GM19324 (cell line): ENCODE data around the gene RP9.
"Not testable (repeated sequence)": the region's sequence is repeated elsewhere in the genome, so short reads cannot be mapped to it uniquely, and the experiment has no call there.

Experiments
- ATAC-seq: cut with Tn5 transposase; IDR thresholded peaks from one replicate; pipeline ENCODE4 v1.9.1; 2021; ENCODE audit warnings: mild to moderate bottlenecking, moderate library complexity; ENCODE audit not compliant: unreplicated experiment, low FRiP score

The RP9 gene

DNA sequence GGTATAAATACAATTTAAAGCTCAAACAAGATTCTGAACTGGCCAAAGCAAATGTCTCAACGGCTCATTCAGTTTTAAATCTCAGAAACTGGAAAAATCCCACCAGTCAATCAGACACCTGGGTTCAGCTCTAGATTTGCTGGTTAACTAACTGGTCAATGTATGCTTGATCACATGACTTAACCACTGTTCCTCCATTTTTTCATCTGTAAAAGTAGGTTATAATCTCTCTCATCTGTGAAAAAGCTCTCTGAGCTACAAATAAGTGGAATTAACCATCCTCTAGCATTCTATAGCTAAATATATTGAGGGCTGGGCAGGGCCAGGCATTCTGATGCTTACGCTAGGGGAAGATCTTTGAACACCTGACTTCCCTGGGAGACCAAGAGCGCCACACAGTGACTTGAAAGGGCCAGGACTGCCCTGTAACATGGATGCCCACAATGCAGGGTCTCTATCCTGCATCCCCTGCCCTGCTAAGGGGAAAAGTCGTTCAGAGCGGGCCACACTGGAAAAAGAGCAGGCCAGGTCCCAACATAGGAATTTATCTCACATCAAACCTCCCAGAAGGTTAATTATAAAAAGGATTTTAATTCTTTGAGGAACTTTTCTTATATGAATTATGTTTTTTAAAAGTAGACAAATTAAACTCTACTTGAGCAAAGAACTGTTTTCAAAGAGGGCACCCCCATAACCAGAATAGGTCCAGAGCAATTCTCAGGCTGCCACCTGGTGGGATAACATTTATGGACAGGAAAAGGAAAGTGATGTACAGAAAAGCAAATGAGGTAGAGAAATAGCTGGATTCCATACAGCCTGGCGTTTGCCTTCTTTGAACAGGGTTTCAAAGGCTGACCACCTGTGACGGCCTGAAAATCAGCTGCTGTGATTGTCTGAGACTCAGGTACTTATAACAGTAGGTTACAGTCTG, 1.8 kb downstream of the RP9 start:
- ATAC-seq: no peak

DNA sequence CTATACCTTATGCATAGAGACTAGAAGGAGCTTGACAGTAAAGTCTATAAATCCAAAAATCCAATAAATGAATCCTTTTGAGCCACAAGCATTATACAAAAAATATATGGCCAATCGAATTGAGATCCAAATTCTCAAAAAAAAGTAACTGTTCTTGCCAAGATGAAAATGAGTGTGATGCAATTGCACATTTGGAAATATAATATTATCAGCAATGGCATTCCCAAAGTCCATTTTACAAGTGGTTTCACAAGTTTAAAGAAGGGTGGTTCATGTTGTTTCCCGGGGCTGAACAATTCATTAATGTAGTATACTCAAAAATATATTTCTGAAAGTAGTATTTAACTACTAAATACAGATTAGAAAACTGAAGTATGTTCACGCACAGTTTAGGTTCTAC, 7.3 kb downstream of the RP9 start:
- no peak for ATAC-seq

DNA sequence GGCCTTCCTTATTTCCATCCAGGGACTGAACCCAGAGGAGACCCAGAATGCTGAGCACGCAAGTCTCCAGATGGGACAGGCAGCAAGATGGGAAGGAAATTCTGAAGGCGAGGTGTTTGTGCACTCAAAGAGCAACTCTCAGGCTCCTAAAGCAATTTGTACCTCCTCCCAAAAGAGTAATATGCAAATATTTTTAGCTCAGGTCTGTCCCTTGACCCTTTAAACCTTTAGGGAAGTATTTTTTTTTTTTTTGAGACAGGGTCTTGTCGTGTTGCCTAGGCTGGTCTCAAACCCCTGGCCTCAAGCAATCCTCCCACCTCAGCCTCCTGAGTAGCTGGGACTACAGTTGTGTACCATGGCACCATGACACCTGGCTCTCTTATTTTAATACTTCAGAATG, 8.4 kb downstream of the RP9 start:
- ATAC-seq: no peak

DNA sequence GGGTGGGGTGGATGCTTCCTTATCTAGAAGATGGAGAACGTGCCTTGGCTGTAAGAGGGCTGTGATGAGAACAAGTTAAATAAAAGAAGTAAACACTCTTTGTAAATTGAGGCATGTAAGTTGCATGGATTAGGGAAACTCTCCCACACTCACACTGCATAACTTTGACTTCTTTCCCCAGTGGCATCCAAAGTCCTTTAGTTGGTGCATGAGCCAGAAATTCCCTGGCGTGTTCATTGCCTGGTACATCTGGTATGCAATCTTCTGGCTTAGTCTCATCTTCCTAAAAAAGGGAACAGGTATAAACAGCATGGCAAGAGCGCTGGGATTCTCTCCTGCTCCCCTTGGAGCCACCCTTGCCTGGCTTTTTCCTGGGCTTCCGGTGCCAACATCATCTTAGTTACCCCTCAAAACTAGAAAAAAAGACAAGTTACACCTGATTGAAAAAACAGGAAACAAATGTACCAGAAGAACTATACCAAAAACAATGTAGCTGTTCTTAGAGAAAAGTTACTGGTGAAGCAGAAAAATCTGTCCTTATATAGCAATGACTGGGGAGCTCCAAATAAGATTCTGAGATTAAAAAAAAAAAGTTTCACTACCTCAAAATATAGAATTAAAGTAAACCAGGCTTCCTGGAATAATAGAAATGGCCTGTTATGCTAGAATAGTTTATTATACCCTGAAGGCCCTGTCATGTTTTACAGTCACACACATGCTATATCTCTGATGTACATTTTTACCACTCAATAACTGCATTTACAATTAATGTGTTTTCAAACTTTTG, 9.9 kb downstream of the RP9 start:
- ATAC-seq: no peak

DNA sequence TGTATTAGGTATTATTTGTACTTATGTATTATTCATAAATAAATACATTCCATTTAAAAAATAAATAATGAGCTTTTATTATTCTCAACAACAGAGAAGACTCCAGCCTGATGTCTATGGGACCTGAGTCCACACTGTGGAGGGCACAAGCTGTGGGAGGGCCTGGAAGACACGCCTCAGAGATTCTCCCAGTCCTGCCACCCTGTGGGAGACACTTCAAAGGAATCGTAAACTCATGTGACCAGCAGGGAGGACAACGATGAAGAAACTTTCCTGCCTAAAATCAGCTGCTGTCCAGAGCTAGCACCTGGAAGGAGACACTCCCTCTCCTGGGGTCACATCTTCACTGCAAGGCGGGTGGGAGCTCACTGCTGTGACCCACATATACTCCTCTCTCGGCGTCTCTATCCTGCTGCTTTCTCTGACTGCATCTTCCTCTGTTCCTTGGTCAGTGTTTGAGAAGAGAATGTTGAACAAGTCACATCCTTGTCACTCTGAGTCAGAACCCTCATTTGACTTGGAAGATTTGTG, 14.4 kb downstream of the RP9 start:
- ATAC-seq: not testable (repeated sequence)

DNA sequence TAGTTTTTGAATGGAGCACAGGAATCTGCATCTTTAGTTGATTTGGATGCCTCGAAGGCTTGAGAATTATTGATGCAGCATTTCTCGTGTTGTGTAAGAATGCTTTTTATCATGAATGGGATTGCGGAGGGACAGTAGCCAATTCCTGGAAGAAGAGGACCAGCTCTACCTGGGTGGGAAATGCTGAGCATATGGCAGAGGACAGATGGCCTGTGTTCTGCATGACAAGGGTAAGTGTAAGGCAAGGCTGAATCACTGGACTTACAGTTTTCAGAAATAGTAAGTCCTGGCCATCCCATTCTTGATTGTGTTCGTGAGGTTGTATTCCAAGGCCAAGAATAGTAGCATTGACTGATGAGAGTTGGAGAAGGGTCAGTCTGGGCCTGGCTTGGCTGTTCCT, 15.9 kb downstream of the RP9 start:
- no peak for ATAC-seq

DNA sequence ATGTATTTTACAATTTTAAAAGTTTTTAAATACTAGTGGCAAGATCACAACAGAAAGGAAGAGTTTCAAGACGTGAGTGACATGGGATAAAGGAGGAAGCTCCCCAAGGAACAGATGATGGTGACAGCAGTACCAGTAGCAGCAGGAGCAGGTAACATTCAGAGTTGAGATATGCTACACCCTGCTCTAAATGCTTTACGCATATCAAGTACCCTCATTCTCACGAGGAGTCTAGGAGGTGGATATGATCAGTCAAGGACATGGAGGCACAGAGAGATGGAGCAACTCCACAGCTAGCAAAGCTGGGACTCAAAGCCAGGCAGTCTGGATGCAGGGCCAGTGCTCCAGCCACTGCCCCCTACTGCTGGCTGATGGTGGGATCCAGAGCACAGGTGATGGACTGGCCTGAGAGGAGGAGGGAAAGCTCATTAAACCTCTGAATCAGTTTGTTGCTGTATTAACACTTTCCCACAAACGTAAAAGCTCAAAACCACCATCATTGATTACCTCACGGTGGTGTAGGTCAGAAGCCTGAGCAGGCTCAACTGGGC, 17.5 kb downstream of the RP9 start:
- ATAC-seq: no peak

DNA sequence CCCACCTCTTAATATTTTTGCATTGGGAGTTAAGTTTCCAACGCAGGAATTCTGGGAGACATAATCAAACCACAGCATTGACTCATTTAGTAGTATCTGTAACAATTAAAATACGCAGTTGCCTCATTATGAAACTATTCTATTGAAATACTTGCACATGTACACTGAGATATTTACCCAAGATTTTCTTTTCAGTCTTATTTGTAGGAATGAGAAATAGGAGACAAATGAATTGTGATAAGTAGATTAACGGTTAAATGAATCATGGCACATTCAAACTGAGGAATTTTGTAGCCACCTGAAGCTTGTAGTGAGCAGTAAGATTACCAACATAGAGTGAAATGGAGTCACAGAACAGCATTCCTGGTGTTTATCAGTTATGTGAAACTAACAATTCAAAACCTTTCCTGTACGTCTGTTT, 18.1 kb downstream of the RP9 start:
- ATAC-seq: no peak

DNA sequence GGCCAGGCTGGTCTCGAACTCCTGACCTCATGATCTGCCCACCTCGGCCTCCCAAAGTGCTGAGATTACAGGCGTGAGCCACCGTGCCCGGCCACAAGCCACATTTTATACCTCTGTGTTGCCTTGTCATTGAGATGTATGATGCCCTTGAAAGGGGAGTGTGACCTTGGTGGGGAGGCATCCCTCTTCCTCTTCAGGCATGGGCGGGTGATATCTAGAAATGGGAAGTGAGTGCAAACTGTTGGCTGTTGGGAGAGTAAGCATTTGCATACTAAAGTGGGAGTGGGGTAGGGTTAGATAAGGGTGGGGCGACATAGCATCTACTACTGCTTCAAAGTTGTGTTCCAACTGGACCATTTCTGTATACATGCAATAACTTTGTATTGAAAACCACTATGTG, 20.1 kb downstream of the RP9 start:
- ATAC-seq: no peak

DNA sequence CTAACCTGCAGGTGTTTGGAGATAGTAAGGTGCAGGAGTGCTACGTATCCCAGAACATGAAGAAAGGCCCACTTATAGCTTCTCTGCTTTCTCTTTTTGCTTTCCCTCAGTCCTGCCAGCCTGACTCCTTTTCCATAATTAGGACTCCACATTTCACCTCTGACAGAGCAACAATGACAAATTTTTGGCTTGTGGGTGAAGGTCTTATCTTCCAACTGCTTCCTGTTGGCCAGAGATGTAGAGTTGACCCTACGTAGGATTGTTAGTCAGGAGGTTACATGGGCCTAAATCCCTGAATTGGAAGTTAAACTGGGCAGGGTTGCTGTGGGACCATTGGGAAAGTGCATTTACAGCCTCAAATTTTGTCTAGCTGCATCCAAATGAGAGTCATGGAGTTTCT, 21.3 kb downstream of the RP9 start:
- no peak for ATAC-seq

DNA sequence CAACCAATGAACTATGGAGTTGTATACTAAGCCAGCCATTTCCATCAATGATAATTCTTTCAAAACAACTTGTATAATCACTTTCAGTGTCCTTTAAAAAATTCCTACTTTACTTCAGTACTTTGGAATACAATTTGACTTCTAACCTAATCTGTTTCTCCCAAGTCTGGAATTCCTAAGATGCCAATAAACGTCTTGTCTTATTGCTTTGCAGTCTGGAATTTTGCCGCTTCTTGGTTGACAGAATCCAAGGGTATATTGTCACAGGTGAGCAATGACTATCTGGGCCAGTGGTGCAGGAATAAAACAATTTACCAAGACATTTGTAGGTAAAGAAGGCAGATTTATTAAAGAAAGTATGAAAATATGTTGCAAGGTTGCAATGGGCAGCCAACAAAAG, 21.8 kb downstream of the RP9 start:
- no peak for ATAC-seq

DNA sequence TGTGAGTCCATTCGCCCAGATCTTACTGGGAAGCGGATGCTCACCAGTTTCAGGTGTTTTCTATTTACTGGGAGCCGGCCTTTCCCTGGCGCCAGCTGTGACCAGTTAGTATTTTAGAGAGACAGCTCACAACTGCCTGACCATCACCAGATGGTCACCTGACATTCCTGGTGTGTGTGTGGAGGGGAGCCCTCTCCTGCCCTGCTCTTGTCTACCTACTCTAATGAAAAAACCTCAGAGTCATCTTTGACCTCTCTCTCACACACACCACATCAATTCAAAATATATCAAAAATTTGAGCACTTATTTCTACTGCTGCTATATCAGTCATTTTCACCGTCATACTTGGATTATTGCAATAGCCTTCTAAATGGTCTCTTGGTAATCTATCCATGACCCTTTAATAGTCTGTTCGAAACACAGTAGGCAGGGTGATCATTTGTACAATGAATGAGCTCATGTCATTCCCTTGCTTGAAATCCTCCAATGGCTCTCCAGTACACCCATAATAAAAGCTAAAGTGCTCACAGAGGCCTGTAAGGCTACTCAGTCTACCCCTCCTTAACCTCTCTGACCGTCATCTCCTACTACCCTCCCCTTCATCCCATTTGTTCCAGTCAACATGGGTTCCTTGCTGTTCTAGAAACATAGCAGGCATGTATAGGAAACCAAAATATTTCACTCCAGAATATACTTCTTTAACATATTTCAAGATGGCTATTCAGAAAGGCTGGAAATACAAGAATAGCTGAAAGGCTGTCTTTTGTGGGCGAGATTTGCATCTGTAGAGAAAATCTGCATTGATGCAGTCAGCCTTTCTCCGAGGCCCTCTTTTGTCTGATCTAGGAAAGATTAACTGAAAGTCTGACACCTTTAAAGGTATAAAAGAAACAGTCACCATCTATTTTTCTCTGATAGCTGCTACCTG, 29.2 kb downstream of the RP9 start:
- no peak for ATAC-seq

DNA sequence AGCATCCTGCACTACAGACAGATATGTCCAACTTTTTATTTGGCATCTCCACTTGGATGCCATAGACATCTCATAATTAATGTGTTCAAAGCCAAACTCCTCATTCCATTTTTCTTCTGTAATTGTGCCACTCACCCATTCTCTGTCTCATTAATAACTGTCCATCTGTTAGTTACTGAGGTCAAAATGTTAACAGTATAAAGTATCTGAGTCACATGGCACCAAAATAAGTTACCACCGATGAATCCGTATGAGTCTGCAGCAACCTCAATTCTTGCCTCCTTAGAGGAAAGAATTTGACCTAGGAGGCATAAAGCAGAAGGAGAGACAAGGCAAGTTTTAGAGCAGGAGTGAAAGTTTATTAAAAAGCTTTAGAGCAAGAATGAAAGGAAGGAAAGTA, 30.1 kb downstream of the RP9 start:
- no peak for ATAC-seq

DNA sequence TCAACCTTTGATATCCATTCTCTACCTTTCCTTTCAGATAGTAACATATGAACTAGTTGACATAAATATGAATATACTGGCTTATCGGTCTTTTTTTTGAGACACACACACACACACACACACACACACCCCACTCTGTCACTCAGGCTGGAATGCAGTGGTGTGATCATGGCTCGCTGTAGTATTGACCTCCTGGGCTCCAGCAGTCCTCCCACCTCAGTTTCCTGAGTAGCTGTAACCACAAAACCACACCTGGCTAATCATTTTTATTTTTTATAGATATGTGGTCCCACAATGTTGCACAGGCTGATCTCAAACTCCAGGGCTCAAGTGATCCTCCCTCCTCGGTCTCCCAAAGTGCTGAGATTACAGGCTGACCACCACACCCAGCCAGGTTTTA, 32.5 kb downstream of the RP9 start:
- no peak for ATAC-seq

DNA sequence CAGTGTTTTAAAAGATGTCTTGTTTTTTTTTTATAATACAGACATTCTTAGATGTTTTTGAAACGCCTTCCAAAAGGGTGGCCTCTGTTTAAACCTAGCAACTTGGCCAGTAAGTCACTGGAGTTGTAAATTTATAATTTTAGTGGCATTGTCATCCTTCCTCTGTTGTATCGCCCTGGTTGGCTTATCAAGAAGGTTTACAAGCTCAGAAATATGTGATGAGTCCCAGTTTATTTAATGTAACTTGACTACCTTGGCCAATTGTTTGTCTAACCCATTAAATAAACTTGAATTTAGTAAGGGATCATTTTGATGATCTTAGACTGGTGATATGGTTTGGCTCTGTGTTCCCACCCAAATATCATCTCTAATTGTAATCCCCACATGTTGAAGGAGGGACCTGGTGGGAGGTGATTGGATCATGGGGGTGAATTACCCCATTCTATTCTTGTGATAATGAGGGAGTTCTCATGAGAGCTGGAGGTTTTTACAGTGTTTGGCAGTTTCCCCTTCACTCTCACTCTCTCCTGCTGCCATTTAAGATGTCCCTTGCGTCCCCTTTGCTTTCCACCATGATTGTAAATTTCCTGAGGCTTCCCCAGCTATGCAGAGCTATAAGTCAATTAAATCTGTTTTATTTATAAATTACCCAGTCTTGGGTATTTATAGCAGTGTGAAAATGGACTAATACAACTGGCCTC, 33.2 kb downstream of the RP9 start:
- ATAC-seq: no peak

DNA sequence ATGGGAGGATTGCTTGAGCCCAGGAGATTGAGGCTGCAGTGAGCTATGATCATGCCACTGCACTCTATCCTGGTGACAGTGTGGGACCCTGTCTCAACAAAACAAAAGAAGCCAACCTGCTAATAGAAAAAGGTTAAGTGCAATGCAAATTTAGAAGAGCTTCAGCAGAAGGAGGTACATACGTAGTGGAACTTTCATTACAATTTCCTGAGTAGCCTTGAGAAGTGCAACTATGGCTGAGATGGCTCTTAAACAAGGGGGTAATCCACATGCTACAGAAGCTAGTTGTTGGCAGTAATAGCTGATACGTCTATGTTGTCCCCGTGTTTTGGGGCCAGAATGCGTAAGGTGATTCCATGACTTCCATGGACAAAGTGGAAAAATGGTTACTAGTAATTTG, 36.0 kb downstream of the RP9 start:
- ATAC-seq: no peak

DNA sequence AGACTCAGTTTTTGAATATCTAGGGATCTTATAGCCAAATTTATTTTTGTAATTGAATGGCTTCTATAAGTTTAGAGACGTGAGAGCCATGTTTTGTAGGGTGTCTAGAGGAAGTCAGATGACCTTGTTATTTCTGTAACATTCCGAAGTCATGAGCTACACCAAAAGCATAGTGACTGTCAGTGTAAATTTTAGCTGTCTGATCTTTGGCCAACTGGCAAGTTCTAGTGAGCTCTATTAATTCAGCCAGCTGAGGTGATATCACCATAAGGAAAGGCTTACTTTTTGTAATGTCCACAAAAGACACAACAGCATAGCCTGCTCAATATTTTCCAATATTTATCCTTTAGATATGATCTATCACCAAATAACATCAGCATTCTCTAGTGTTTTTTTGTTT, 36.7 kb downstream of the RP9 start:
- no peak for ATAC-seq

DNA sequence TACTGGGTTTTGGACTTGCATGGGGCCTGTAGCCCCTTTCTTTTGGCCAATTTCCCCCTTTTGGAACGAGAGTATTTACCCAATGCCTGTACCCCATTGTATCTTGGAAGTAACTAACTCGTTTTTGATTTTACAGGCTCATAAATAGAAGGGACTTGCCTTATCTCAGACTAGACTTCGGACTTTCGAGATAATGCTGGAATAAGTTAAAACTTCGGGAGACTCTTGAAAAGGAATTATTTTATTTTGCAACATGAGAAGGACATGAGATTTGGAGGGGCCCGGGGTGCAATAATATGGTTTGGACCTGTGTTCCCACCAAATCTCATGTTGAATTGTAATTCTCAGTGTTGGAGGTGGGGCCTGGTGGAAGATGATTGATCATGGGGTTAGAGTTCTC, 38.4 kb downstream of the RP9 start:
- no peak for ATAC-seq

DNA sequence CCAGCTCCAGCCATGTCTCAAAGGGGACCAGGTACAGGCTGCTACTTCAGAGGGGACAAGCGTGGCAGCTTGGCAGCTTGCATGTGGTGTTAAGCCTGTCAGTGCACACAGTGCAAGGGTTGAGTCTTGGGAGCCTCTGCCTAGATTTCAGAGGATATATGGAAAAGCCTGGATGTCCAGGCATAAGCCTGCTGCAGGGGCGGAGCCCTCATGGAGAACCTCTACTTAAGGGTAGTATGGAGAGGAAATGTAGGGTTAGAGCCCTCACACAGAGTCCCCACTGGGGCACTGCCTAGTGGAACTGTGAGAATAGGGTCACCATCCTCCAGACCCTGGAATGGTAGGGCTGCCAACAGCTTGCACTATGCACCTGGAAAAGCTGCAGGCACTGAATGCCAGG, 38.9 kb downstream of the RP9 start:
- ATAC-seq: no peak

DNA sequence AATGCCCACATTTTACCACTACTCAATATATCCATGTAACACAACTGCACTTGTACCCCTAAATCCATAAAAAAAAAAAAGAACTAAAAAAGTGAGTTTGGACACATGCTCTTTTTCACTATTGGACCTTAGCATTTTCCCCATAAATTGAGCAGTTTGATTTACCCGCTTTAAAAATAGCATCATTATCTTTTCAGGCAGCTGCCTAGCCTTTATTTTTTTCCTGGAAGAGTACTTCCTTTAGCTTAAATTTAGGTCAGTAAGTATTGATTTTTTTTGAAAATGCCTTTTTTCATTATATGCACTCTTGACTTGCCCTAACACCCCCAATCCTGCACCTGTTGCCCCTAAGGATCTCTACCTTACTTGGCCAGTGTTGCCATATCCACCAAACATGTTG, 41.3 kb downstream of the RP9 start:
- ATAC-seq: no peak
